NCI-H1092 (cell line): ENCODE measurements around the gene NECTIN2.
A peak's percentile ranks its signal among the peaks of the same experiment; 100 is the strongest.
"Not testable (repeated sequence)": the region's sequence is repeated elsewhere in the genome, so short reads cannot be mapped to it uniquely, and the experiment has no call there.

Experiments
- DNase-seq: peaks from one replicate; lab custom pipeline; 2025; lab: John Stamatoyannopoulos, UW

The NECTIN2 gene

GRCh38 chr19:44908836-44909261 lies 62.8 kb downstream of the NECTIN2 start:
- DNase-seq, result no peak

- DNase-seq, result no peak
These were observed 63.7 kb downstream of the NECTIN2 start for GRCh38 chr19:44909775-44910174.

GRCh38 chr19:44911896-44912295 lies 65.8 kb downstream of the NECTIN2 start:
- not testable (repeated sequence) for DNase-seq

GRCh38 chr19:44912854-44913253 lies 66.8 kb downstream of the NECTIN2 start:
- DNase-seq, result no peak

GRCh38 chr19:44913512-44914432 lies 67.7 kb downstream of the NECTIN2 start:
- not testable (repeated sequence) for DNase-seq

GRCh38 chr19:44914433-44915206 lies 68.5 kb downstream of the NECTIN2 start, which contains the start of gene APOC1:
APOC1 (plus strand) TSS chr19:44914608; CDS start chr19:44914892, 284 bp downstream.
- peak; percentile 73 for DNase-seq

- DNase-seq, result no peak
These were observed 78.2 kb downstream of the NECTIN2 start for GRCh38 chr19:44924243-44924725.

- no peak for DNase-seq
These were observed 79.2 kb downstream of the NECTIN2 start for GRCh38 chr19:44925114-44925891.

- not testable (repeated sequence) for DNase-seq
These were observed 80.4 kb downstream of the NECTIN2 start for GRCh38 chr19:44926245-44927077.

GRCh38 chr19:44927746-44928145 lies 81.6 kb downstream of the NECTIN2 start:
- DNase-seq, result no peak

GRCh38 chr19:44930088-44930487 lies 84.0 kb downstream of the NECTIN2 start:
- no peak for DNase-seq

- DNase-seq, result no peak
These were observed 85.4 kb downstream of the NECTIN2 start for GRCh38 chr19:44931541-44931940.
